HG03520 (cell line): ENCODE measurements around the gene MUC5AC.
"Not testable (repeated sequence)": the region's sequence is repeated elsewhere in the genome, so short reads cannot be mapped to it uniquely, and the experiment has no call there.

ENCODE experiments used
- ATAC-seq: cut with Tn5 transposase; IDR thresholded peaks from one replicate; pipeline ENCODE4 v1.9.1; 2021; ENCODE audit warnings: mild to moderate bottlenecking, moderate library complexity; ENCODE audit not compliant: unreplicated experiment

MUC5AC gene

GRCh38 chr11:1244557-1244956 is 86.8 kb downstream of the MUC5AC start:
- not testable (repeated sequence) for ATAC-seq

- ATAC-seq, result not testable (repeated sequence)
Measured at GRCh38 chr11:1245717-1246116, 88.0 kb downstream of the MUC5AC start.

- not testable (repeated sequence) for ATAC-seq
Measured at GRCh38 chr11:1246301-1246700, 88.5 kb downstream of the MUC5AC start.

GRCh38 chr11:1247026-1247425 is 89.3 kb downstream of the MUC5AC start:
- not testable (repeated sequence) for ATAC-seq

- not testable (repeated sequence) for ATAC-seq
Measured at GRCh38 chr11:1248951-1249350, 91.2 kb downstream of the MUC5AC start.

- not testable (repeated sequence) for ATAC-seq
Measured at GRCh38 chr11:1250411-1250810, 92.7 kb downstream of the MUC5AC start.
